Suppressor macrophage treated with lipopolysaccharide for 4 hours (primary cell): ENCODE data around the gene LDB1.

Source experiments
- DNase-seq: peaks from one replicate; pipeline ENCODE4 v3.0.0-alpha.2; 2020

LDB1 gene

DNA sequence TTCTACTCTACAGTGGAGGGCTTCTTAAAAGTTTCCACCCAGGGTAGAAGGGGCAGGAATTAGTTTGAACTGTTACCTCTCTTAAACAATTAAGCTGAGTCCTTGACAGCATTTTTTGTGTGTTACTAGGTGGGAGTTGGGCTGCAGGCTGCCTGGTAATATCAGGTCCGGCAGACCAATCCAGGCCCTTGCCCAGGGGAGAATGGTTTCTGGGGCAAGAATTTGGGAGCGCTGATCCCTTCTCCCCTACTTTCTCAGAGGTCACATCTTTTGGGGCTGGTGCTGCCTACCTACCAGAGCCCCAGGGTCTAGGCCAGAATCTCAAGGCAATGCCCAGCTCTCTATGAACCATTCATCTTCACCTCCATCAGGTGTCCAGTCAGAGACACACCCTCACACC lies 14.2 kb upstream of the LDB1 start:
- DNase-seq, result no peak

- peak; percentile 71 for DNase-seq
These were observed 13.4 kb upstream of the LDB1 start for GRCh38 chr10:102133373-102134195.

DNA sequence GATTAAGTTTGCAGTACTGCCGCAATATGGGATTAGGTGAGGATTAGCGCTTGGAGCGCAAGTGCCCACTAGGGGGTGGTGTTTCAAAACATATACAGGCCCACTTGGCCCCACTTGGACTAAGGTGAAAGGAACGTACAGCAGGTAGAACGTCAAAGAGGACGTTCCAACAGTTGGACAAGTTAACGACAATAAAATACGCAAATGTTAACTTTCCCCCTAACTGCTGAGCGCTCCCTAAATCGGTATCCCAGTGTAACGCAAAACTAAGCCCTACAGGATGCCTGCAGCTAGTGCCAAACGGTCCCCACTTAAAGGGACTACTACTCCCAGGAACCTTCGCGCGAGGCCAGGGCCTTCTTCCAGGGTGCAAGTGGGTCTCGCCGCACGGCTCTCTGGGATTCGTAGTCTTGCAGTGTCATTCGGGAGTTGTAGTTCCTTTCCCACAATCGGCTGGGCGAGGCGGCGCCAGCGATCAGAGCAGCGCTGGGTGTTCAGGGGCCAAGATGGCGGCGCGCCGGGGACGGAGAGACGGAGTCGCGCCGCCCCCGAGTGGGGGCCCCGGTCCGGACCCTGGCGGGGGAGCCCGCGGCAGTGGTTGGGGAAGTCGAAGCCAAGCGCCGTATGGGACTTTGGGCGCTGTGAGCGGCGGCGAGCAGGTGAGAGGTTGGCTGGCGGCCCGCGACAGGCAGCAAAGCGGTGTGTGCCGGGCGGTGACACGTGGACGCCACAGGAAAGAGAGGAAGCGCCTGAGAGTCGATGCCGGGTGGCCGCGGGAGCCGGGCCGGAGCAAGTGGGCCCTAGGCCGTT lies 12.6 kb upstream of the LDB1 start, which contains the start of gene PPRC1:
PPRC1 (plus strand) TSS at position 478 of the 810 bp plus-strand sequence; CDS start at position 507, 29 bp downstream.
- peak; percentile 99 for DNase-seq

GRCh38 chr10:102132193-102132562 lies 12.0 kb upstream of the LDB1 start:
- DNase-seq, result no peak

GRCh38 chr10:102131286-102132170 lies 11.4 kb upstream of the LDB1 start:
- no peak for DNase-seq

- DNase-seq, result no peak
These were observed 3.1 kb upstream of the LDB1 start for GRCh38 chr10:102123223-102123622.

DNA sequence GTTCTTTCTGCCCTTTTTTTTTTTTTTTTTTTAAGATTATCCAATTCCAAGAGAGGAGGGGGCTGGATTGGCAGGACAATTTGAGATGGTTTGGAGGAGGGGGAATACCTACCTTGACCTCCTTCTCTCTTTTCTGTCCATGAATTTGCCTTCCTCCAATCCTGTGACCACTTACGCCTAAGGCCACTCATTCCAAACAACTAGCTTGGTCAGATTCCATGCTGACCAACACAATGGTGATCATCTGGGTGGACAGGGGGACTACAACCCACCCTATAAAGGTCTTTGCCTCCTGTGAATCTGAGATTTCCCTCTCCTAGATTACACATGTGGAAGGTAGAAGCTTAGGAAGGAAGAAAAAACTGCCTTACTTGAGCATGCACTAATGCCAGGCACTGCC lies 2.3 kb upstream of the LDB1 start:
- DNase-seq, result no peak

GRCh38 chr10:102121739-102122372 lies 1.7 kb upstream of the LDB1 start:
- DNase-seq, result no peak

- DNase-seq, result peak; percentile 5
These were observed 997 bp upstream of the LDB1 start for GRCh38 chr10:102120991-102121738.

GRCh38 chr10:102119417-102120141 lies 589 bp downstream of the LDB1 start:
- DNase-seq, result peak; percentile 40

DNA sequence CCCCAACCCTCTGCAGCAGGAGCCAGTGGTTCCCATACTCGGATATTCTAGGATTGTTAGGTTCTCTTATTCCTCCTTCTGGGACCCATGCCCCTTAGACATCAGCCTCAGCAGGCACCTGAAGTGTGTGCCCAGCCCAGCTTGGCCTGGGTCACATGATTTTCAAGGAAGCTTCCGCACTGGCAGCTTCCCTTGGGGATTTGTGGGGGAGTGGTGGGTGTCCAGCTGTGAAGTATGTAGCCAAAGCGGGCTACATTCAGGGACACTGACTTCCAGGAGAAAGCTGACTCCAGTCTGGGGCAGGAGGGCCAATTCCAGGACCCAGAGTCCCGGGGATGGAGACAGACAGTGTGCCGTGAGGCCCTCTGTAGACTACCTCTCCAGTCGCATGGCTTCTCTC lies 1.3 kb downstream of the LDB1 start:
- DNase-seq, result peak; percentile 27

DNA sequence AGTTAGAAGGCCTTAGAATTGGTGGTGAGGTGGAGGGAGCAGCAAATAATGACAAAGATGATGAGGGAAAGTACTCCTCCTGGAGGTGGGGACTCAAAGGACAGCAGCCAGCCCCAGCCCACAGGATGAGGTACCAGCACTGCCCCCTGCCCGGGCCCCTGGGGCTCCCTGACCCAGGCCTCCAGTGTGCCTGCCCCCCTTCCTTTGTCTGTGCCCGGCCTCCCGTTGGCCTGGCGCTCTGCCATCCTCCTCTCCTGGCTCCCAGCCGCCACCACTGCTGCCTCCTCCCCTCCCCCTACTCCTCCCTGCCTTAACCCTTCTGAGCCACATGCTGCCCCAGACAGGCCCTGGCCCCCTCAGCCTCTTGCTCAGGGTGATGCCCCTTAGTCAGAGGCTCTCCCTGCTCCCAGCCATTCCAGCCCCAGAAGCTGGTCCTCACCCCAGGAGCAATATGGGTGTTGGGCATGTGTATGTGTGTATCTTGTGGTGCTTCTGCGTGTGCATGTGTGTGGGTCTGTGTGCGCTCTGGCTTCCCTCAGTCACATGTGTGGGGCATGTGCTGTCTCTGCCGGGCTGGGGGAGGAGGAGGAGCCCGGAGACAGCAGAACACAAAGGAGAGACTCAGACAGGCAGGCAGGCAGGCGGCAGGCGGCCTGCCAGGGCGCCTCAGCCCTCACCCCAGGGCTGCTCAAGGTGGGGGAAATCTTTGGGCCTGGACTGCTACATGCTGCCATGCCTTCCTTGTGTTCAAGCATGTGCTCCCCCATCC lies 2.6 kb downstream of the LDB1 start:
- DNase-seq, result peak; percentile 36

- no peak for DNase-seq
These were observed 3.5 kb downstream of the LDB1 start for GRCh38 chr10:102116656-102117055.

- peak; percentile 10 for DNase-seq
These were observed 4.4 kb downstream of the LDB1 start for GRCh38 chr10:102115775-102116174.

DNA sequence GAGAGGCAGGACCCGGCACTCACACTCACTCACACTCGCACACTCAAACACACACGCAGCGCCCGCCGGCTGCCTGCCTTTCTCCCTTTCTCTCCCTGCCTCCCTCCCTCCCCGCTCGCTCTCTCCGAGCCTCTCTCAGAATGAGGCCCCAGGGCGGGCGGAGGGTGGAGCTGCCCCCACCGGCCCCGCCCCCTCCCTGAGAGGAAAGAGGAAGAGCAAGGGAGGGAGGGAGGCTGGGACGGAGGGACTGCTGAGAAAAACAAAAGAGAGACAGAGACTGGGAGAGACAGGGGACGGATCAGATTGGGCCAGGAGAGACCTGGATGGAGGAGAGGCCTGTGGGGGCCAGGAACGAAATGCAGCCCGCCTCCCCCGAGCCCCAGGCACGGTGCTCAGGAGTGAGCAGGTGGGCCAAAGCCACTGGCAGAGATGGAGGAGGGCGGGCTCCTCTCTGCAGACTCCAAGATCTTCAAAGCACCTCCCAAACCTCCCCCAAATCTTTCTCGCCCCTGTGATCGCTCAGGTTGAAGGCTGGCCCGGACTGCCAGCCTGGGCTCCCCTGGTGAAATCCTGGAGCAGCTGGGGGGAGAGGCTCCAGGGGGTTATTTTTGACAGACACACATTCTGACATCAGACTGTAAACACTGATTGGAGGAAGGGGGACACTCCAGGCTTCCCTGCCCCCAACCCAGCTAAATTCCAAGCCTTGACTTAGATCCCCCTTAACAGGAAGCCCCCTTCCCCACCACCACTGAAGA lies 5.1 kb downstream of the LDB1 start:
- DNase-seq, result peak; percentile 93

DNA sequence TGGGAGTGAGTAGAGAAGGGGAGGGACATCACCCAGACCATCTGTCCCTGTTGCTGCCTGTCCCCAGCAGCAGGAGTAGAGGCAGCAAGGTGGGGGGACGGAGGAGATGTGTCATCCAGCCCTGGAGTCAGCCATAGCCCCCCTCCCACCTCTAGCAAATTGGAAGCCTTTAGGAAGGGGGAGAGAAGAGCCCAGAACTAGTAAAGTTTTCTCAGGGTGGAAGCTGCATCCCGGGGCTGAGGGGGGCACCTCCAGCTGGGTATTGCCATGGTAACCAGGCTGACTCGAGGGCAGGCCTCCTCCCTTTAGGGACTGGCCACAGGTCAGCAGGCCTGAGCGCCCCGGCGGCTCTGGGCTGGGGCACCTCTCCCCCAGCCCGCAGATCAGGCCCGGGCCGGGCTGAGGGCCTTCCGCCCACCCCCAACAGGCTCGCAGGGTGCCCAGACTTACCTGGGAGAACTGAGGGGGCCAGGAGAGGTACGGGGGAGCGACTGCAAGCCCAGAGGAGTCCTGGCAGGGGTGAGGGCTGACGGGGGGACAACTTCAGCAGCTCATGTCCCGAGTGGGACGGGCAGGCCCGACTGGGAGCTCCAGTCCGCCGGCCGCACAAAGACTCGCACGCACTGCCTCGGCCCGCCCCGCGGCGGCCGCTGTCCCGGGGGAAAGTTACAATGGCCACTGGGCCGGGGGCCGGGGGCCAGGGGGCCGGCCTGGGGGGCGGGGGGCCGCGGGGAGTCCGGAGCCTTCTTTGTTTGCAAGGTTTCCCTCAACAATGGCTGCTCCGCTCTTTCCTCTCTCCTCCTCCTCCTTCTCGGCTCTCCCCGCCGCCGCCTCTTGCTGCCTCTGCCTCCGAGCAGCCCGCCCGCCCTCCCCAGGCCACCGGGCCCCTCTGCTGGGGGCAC lies 6.0 kb downstream of the LDB1 start:
- DNase-seq, result peak; percentile 11

DNA sequence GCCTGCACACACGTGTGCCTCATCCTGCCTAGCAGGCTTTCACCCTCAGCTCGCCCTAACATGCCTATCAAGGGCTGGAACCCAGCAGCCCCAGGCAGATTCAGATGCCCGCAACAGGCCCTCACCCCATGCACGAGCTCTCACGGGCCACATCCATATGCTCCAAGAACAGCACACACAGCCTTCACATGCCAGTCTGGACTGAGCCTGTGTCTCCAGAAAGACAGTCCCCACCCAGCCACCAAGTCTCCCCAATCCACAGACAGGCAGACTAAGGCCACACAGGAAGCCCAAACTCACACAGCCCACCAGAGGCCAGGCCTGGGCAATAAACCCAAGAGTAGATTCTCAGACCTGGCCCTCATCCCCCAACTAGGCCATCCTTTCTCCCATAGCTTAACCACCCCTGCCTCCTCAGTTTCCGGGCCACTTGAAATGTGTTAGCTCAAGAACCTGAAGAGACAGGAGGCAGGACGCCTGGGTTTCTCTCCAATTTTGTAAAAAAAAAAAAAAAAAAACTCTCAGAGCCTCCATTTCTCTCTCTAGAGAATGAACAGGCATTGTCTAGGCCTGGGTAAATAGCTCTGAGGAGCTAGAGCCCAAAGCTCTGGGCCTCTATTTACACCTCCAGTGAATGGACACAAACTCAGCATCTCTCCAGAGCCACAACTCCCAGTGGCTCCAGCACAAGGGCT lies 6.8 kb downstream of the LDB1 start:
- no peak for DNase-seq
